DMS53 treated with DMSO at 0.1 percent for 48 hours (cell line): ENCODE results near the gene KIAA1614.

Experiments used
- DNase-seq: peaks from one replicate; lab custom pipeline; 2025; ENCODE audit not compliant: unreplicated experiment; lab: John Stamatoyannopoulos, UW

The KIAA1614 gene

GRCh38 chr1:180923021-180923841 is 10.5 kb downstream of the KIAA1614 start:
- DNase-seq: no peak

GRCh38 chr1:180923887-180924286 is 11.2 kb downstream of the KIAA1614 start:
- DNase-seq: no peak

GRCh38 chr1:180924939-180925338 is 12.2 kb downstream of the KIAA1614 start:
- no peak for DNase-seq

GRCh38 chr1:180925471-180926051 is 12.9 kb downstream of the KIAA1614 start:
- no peak for DNase-seq

GRCh38 chr1:180926164-180926981 is 13.7 kb downstream of the KIAA1614 start:
- no peak for DNase-seq

GRCh38 chr1:180927348-180927747 is 14.7 kb downstream of the KIAA1614 start:
- no peak for DNase-seq

GRCh38 chr1:180927841-180928240 is 15.1 kb downstream of the KIAA1614 start:
- no peak for DNase-seq

- DNase-seq: peak; percentile 35
Observed at GRCh38 chr1:180928331-180929230, 15.9 kb downstream of the KIAA1614 start.

GRCh38 chr1:180929389-180929788 is 16.7 kb downstream of the KIAA1614 start:
- no peak for DNase-seq

GRCh38 chr1:180930687-180931086 is 18.0 kb downstream of the KIAA1614 start:
- DNase-seq: no peak

GRCh38 chr1:180931529-180931928 is 18.8 kb downstream of the KIAA1614 start:
- DNase-seq: no peak

- no peak for DNase-seq
Observed at GRCh38 chr1:180932378-180932777, 19.7 kb downstream of the KIAA1614 start.

- no peak for DNase-seq
Observed at GRCh38 chr1:180933141-180933540, 20.4 kb downstream of the KIAA1614 start.

GRCh38 chr1:180934563-180934962 is 21.9 kb downstream of the KIAA1614 start:
- no peak for DNase-seq

- no peak for DNase-seq
Observed at GRCh38 chr1:180935326-180936109, 22.8 kb downstream of the KIAA1614 start.

- DNase-seq: no peak
Observed at GRCh38 chr1:180936110-180937011, 23.7 kb downstream of the KIAA1614 start.

GRCh38 chr1:180937012-180937372 is 24.3 kb downstream of the KIAA1614 start:
- DNase-seq: no peak

GRCh38 chr1:180937624-180938225 is 25.0 kb downstream of the KIAA1614 start:
- DNase-seq: no peak
